AG04450 (cell line): ENCODE measurements around the gene CIBAR2. TPM values are rescaled to one million over a fixed set of nuclear protein-coding genes. Genes with fewer than 3 reads are reported as not detected.
A peak's percentile ranks its signal among the peaks of the same experiment; 100 is the strongest.

Experiments used
- CTCF ChIA-PET: fragments of 300-600, 350-600 bp; formaldehyde crosslinking; extraction: SDS; loops from one replicate; lab custom pipeline; 2022; ENCODE audit warnings: antibody characterized with exemption, inconsistent platforms; lab: Charles Lee
- POLR2A ChIA-PET: fragments of 350-600 bp; formaldehyde crosslinking; extraction: SDS; loops from one replicate; lab custom pipeline; 2021; ENCODE audit warnings: antibody characterized with exemption, inconsistent platforms; lab: Yijun Ruan, JAX
- DNase-seq: peaks from one replicate; pipeline ENCODE4 v3.0.0-alpha.2; 2011; ENCODE audit warnings: low read depth, low spot score
- H3K27ac ChIP-seq: one replicate; pipeline ENCODE4 v1.5.1; 2012; ENCODE audit warnings: low read depth, low read length, control low read depth
- H3K27me3 ChIP-seq: one replicate; pipeline ENCODE4 v1.6.0; 2012; ENCODE audit warnings: low read length; ENCODE audit not compliant: control insufficient read depth, insufficient read depth
- H3K4me3 ChIP-seq: 2 replicates; pipeline ENCODE4 v1.5.1; 2011; ENCODE audit warnings: mild to moderate bottlenecking, low read depth, low read length, control low read depth
- H3K9me3 ChIP-seq: 2 replicates; pipeline ENCODE4 v1.5.1; 2012; ENCODE audit warnings: low read length; ENCODE audit not compliant: control insufficient read depth, insufficient read depth
- CTCF ChIP-seq: IDR thresholded peaks from 2 replicates; pipeline ENCODE4 v1.5.1; 2011; ENCODE audit warnings: low read depth, low read length, control low read depth, inconsistent platforms
- polyA plus RNA-seq: library from polyadenylated mRNA; depleted of rRNA; stranded (reverse); fragments of >200 nt; gene quantifications from 2 replicates; pipeline ENCODE4 v1.2.3, GENCODE V29; 2011

The CIBAR2 gene
- polyA plus RNA-seq, 1 experiment, result 0.41 TPM

- ChIA-PET POLR2A (no interaction called here), CTCF (interaction anchor here (1.0 to 2.6 kb wide), 3 partner anchors 15 to 122 kb away, joined by 3 to 22 read pairs (median 5); no protein-coding TSS in a partner anchor)
- no peak for TF ChIP-seq CTCF
- Histone ChIP-seq H3K9me3 (no peaks in the 10 kb centered on the region; the same call in 1 of the 2 replicates), H3K27ac (peak overlapping the region; percentile 76), H3K27me3 (no peaks in the 10 kb centered on the region), H3K4me3 (no peak overlapping the region)
- DNase-seq, result no peak
Measured at GRCh38 chr16:85129876-85130704, 17.8 kb upstream of the CIBAR2 start.

- no peak for DNase-seq
- peaks cover 4% of the 10 kb centered on the region; the same call in 1 of the 2 replicates for H3K9me3 ChIP-seq
- H3K4me3 ChIP-seq, result no peak overlapping the region
- H3K27ac ChIP-seq, result no peak overlapping the region
- CTCF ChIA-PET, result interaction anchor here (1.9 kb wide), 1 partner anchor 14 kb away, joined by 5 read pairs; no protein-coding TSS in a partner anchor
- no peak for TF ChIP-seq CTCF
- POLR2A ChIA-PET, result interaction anchor here (1.8 kb wide), 1 partner anchor 9 kb away, joined by 5 read pairs; no protein-coding TSS in a partner anchor
- H3K27me3 ChIP-seq, result no peaks in the 10 kb centered on the region
Measured at GRCh38 chr16:85128079-85128837, 16.0 kb upstream of the CIBAR2 start.

GRCh38 chr16:85127379-85127723, 15.1 kb upstream of the CIBAR2 start:
- DNase-seq, result no peak
- H3K27me3 ChIP-seq, result no peaks in the 10 kb centered on the region
- no peak for TF ChIP-seq CTCF
- POLR2A ChIA-PET, result interaction anchor here (1.8 kb wide), 1 partner anchor 10 kb away, joined by 5 read pairs; no protein-coding TSS in a partner anchor
- peak overlapping the region; percentile 96 for H3K27ac ChIP-seq
- peaks cover 4% of the 10 kb centered on the region; the same call in 1 of the 2 replicates for H3K9me3 ChIP-seq
- CTCF ChIA-PET, result interaction anchor here (0.6 to 1.9 kb wide), 2 partner anchors 13 to 388 kb away, joined by 3 to 5 read pairs; no protein-coding TSS in a partner anchor
- no peak overlapping the region for H3K4me3 ChIP-seq

GRCh38 chr16:85126705-85127378, 14.6 kb upstream of the CIBAR2 start:
- POLR2A ChIA-PET, result interaction anchor here (1.8 kb wide), 1 partner anchor 11 kb away, joined by 5 read pairs; no protein-coding TSS in a partner anchor
- Histone ChIP-seq H3K27ac (peak overlapping the region; percentile 96), H3K9me3 (peaks cover 4% of the 10 kb centered on the region; the same call in 1 of the 2 replicates), H3K4me3 (peak overlapping the region; percentile 10; the same call in 1 of the 2 replicates), H3K27me3 (no peaks in the 10 kb centered on the region)
- CTCF ChIA-PET, result interaction anchor here (0.6 to 1.9 kb wide), 2 partner anchors 12 to 388 kb away, joined by 3 to 5 read pairs; no protein-coding TSS in a partner anchor
- TF ChIP-seq CTCF, result no peak
- DNase-seq, result peak; percentile 81
